ENCODE measurements around the gene PGBD1.
A peak's percentile ranks its signal among the peaks of the same experiment; 100 is the strongest.
"Not testable (repeated sequence)": the region's sequence is repeated elsewhere in the genome, so short reads cannot be mapped to it uniquely, and the experiment has no call there.

Gene PGBD1

GRCh38 chr6:28274888-28275287, 6.5 kb upstream of the PGBD1 start:
- DNase-seq = no peak

- no peak for DNase-seq
These were observed 3.6 kb upstream of the PGBD1 start for GRCh38 chr6:28277746-28278145.

GRCh38 chr6:28280595-28281287, 631 bp upstream of the PGBD1 start:
- no peak for DNase-seq

- DNase-seq = no peak
These were observed 1.6 kb downstream of the PGBD1 start for GRCh38 chr6:28282926-28283325.

GRCh38 chr6:28291573-28291972, 10.2 kb downstream of the PGBD1 start:
- no peak for DNase-seq

GRCh38 chr6:28295326-28295725, 14.0 kb downstream of the PGBD1 start:
- no peak for DNase-seq

- no peak for DNase-seq
These were observed 15.2 kb downstream of the PGBD1 start for GRCh38 chr6:28296520-28297060.

- DNase-seq = no peak
These were observed 22.2 kb downstream of the PGBD1 start for GRCh38 chr6:28303570-28303969.

GRCh38 chr6:28306363-28306762, 25.0 kb downstream of the PGBD1 start:
- DNase-seq = not testable (repeated sequence)

GRCh38 chr6:28311139-28311823, 29.9 kb downstream of the PGBD1 start:
- no peak for DNase-seq

GRCh38 chr6:28312939-28313338, 31.6 kb downstream of the PGBD1 start:
- no peak for DNase-seq

GRCh38 chr6:28315628-28316027, 34.3 kb downstream of the PGBD1 start:
- no peak for DNase-seq

- not testable (repeated sequence) for DNase-seq
These were observed 36.5 kb downstream of the PGBD1 start for GRCh38 chr6:28317866-28318265.

- no peak for DNase-seq
These were observed 41.3 kb downstream of the PGBD1 start for GRCh38 chr6:28322661-28323060.

- no peak for DNase-seq
These were observed 42.5 kb downstream of the PGBD1 start for GRCh38 chr6:28323813-28324424.

GRCh38 chr6:28326371-28326948, 45.1 kb downstream of the PGBD1 start:
- no peak for DNase-seq

GRCh38 chr6:28330041-28330440, 48.7 kb downstream of the PGBD1 start:
- no peak for DNase-seq

GRCh38 chr6:28333047-28333446, 51.7 kb downstream of the PGBD1 start:
- no peak for DNase-seq

- no peak for DNase-seq
These were observed 52.2 kb downstream of the PGBD1 start for GRCh38 chr6:28333599-28334018.

- no peak for DNase-seq
These were observed 53.1 kb downstream of the PGBD1 start for GRCh38 chr6:28334286-28335039.

- DNase-seq = no peak
These were observed 53.7 kb downstream of the PGBD1 start for GRCh38 chr6:28335040-28335563.

GRCh38 chr6:28335564-28336283, 54.4 kb downstream of the PGBD1 start, which contains the start of gene ZSCAN31:
Gene ZSCAN31, minus strand, starts transcription at chr6:28336148. Its CDS starts 6,465 bp downstream, at chr6:28329683.
- DNase-seq = peak; percentile 67 to 88

Measured in NCI-H187 (cell line).